IPS DF 19.7 (cell line): ENCODE measurements around the gene UHRF2.
"Not testable (repeated sequence)": the region's sequence is repeated elsewhere in the genome, so short reads cannot be mapped to it uniquely, and the experiment has no call there.

ENCODE experiments used
- DNase-seq: peaks from one replicate; pipeline ENCODE4 v3.0.0-alpha.2; 2013; ENCODE audit warnings: low read depth, low spot score

The UHRF2 gene

GRCh38 chr9:6428940-6429889, 16.2 kb downstream of the UHRF2 start:
- DNase-seq, result no peak

DNA sequence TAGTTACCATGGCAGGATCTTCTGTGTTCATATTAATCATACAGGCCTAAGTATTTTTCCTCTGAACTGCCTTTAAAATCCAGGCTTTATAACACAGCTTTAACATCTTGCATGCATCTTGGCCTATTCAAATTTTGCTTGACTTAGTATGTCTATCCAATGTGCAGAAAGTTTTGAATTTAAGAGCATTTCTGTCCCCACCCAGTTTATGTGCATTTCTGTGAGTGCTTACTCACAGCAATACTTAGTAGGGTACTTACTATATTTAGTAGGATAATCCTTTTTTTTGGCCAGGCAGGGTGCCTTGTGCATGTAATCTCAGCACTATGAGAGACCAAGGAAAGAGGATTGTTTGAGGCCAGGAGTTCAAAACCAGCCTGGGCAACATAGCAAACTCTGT, 18.0 kb downstream of the UHRF2 start:
- no peak for DNase-seq

DNA sequence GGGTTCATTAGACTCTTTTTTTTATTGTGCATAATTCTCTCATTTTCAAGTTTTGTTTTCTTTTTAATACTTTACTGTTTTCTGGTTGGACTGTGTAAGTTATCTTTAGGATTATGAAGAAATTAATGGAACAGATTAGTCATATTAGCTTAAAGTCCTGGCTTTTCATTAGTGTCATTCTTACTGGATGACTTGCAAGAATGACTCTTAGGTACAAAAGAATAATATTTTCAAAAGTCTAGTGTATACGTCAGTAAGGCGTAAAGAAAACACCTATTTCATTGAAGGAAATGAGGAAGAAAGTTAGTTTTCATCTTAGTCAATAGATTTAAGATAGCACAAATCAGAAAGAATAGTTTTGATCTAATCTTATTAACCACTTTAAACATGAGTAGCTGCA, 20.4 kb downstream of the UHRF2 start:
- DNase-seq, result no peak

DNA sequence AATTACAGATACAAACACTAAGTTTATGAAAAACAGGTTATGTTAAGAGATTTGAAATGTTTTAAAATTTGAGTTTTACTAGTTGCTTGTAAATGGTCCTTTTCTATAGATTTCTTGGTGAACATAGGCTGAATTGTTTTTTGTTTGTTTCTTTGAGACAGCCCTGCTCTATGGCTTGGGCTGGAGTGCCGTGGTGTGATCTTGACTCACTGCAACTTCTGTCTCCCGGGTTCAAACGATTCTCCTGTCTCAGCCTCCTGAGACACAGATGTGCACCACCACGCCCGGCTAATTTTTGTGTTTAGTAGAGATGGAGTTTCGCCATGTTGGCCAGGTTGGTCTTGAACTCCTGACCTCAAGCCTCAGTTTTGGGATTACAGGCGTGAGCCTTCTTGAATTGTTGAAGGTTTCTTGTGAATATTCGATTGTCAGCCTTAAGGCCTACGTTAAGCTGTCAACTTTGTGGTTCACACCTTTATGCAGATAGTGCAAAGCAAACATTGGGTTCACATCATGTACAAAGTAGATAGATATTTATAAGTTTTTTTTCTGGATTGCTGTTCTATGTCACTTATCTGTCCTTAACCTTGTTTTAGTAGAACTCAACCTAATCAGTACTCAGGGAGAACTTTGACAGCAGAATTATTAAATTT, 26.2 kb downstream of the UHRF2 start:
- DNase-seq, result no peak

DNA sequence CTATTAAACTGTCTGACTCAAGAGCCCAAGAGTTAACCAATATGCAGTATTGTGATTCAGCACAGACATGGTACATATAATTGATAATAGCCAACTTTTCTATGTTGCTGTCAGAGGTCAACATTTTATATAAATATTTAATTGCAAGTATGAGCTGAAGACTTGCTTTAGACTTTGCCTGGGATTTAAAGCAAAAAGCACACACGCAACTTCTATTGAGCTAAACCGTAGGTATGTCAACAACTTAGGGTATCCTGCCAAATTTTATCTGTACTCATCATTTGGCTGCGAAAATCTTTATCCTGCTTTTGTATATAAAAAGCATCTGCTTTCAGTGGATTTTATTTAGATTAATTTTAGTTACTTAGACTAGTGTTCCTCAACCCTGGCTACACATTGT, 27.4 kb downstream of the UHRF2 start:
- no peak for DNase-seq

- no peak for DNase-seq
Measured at GRCh38 chr9:6441269-6441668, 28.3 kb downstream of the UHRF2 start.

- no peak for DNase-seq
Measured at GRCh38 chr9:6443661-6444060, 30.7 kb downstream of the UHRF2 start.

GRCh38 chr9:6444128-6444527, 31.1 kb downstream of the UHRF2 start:
- no peak for DNase-seq

- DNase-seq, result no peak
Measured at GRCh38 chr9:6449086-6449485, 36.1 kb downstream of the UHRF2 start.

- no peak for DNase-seq
Measured at GRCh38 chr9:6449645-6450044, 36.6 kb downstream of the UHRF2 start.

- no peak for DNase-seq
Measured at GRCh38 chr9:6450641-6451375, 37.8 kb downstream of the UHRF2 start.

- DNase-seq, result not testable (repeated sequence)
Measured at GRCh38 chr9:6455292-6455691, 42.3 kb downstream of the UHRF2 start.

GRCh38 chr9:6458704-6459103, 45.7 kb downstream of the UHRF2 start:
- not testable (repeated sequence) for DNase-seq

GRCh38 chr9:6459718-6460117, 46.7 kb downstream of the UHRF2 start:
- no peak for DNase-seq

- no peak for DNase-seq
Measured at GRCh38 chr9:6460189-6460768, 47.3 kb downstream of the UHRF2 start.

DNA sequence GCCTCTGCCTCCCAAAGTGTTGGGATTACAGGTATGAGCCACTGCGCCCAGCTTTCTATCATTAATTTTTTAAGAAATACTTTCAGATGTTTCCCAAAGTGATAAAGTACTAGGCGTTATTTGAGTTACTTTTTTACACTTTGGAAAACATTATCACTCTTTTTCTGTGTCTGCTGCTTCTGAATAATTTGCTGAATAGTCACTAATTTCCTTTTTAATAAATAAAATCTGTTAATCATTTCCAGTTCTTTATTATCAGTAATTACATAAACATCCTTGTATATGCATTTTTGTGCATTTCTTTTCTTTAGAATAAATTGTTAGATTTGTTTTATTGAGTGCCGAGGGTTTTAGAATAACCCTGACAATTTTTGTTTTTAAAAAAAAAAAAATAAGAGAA, 48.6 kb downstream of the UHRF2 start:
- DNase-seq, result no peak

- DNase-seq, result no peak
Measured at GRCh38 chr9:6467006-6467625, 54.1 kb downstream of the UHRF2 start.

- no peak for DNase-seq
Measured at GRCh38 chr9:6471231-6471850, 58.3 kb downstream of the UHRF2 start.

GRCh38 chr9:6473151-6473550, 60.2 kb downstream of the UHRF2 start:
- DNase-seq, result no peak

GRCh38 chr9:6479959-6480358, 67.0 kb downstream of the UHRF2 start:
- DNase-seq, result no peak

GRCh38 chr9:6484210-6484609, 71.2 kb downstream of the UHRF2 start:
- no peak for DNase-seq
